Activated T-cell treated with anti-CD3 and anti-CD28 coated beads, Interleukin-2, amount 50 U/mL, for 4 hours (primary cell): ENCODE data around the gene CYP20A1. TPM values are rescaled to one million over a fixed set of nuclear protein-coding genes. Genes with fewer than 3 reads are reported as not detected.
"Not testable (repeated sequence)": the region's sequence is repeated elsewhere in the genome, so short reads cannot be mapped to it uniquely, and the experiment has no call there.

ENCODE experiments used
- ATAC-seq, 2 donors: fragments of 200-7000 bp; cut with Tn5 transposase; one replicate each; pipeline ENCODE4 v1.10.0; 2021
- DNase-seq: peaks from one replicate; pipeline ENCODE4 v3.0.0-alpha.2; 2020
- H3K27me3 Mint-ChIP-seq: one replicate; pipeline ENCODE4 v1.8.0; 2021; ENCODE audit warnings: low read depth, mixed read lengths
- H3K36me3 Mint-ChIP-seq: one replicate; pipeline ENCODE4 v1.8.0; 2022; ENCODE audit warnings: mixed read lengths; ENCODE audit not compliant: insufficient read depth
- H3K4me1 Mint-ChIP-seq: one replicate; pipeline ENCODE4 v1.8.0; 2021; ENCODE audit warnings: low read depth, mixed read lengths
- H3K4me3 Mint-ChIP-seq: one replicate; pipeline ENCODE4 v1.8.0; 2021; ENCODE audit warnings: mild to moderate bottlenecking, moderate library complexity, mixed read lengths
- H3K9me3 Mint-ChIP-seq: one replicate; pipeline ENCODE4 v1.8.0; 2021; ENCODE audit warnings: mixed read lengths
- total RNA-seq, 3 donors: library from RNA; stranded (reverse); gene quantifications; one replicate each; pipeline ENCODE4 v1.2.1, GENCODE V29; 2021

The CYP20A1 gene
- total RNA-seq, 3 donors from 2014 or later, result 27.5 to 30.4 (median 28.8) TPM

- ATAC-seq (peak; percentile 64), DNase-seq (peak; percentile 51)
- Mint-ChIP-seq H3K4me1 (peaks cover 37% of the 10 kb centered on the region), H3K9me3 (no peaks in the 10 kb centered on the region), H3K36me3 (no peaks in the 10 kb centered on the region), H3K4me3 (peak within 1 kb of the TSS; percentile 91), H3K27me3 (no peaks in the 10 kb centered on the region)
Observed at GRCh38 chr2:203327901-203328759, 89.3 kb downstream of the CYP20A1 start, which contains the start of gene ABI2. ABI2 (plus strand) TSS chr2:203328394; CDS start chr2:203328515, 121 bp downstream.

DNA sequence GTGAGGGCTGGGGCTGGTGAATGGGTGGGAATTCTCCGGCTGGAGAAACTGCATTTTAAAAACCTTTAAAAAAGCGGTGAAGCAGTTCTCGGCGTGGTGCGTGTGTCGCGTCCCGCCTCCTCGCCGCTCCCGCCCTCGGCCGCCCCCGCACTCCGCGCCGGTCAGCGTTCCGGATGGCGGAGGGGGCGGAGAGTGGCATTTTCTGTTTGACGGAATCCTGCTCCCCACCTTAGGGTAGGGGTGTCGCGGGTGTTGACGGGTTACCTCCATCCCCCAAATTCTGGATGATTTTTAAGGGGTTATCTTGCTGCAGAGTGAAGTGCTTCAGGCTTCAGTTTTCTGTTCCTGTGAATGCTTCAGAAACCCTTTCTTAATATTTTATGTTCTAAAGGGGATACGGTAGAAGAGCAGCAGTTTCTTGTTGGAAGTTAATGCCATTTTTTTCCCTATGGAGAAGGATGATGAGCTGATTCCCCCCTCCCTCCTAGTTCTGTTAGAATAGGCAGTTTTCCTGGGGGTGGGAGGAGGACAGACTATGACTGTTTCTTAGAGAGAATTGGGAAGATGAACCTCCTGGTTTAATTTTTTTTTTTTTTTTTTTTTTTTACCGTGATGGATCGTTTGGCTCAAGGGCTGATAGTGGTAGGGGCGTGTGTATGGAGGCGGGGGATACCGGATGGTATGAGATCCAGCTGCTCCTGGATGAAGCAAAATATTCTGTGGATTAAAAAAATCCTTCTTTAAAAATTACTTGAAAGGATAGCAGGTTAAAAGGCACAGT, 90.1 kb downstream of the CYP20A1 start:
- no peaks in the 10 kb centered on the region for H3K27me3 Mint-ChIP-seq
- DNase-seq (peak; percentile 16), ATAC-seq (peak; percentile 38 to 46)
- no peaks in the 10 kb centered on the region for H3K9me3 Mint-ChIP-seq
- no peaks in the 10 kb centered on the region for H3K36me3 Mint-ChIP-seq
- H3K4me3 Mint-ChIP-seq, result peak overlapping the region; percentile 86
- H3K4me1 Mint-ChIP-seq, result peaks cover 39% of the 10 kb centered on the region

GRCh38 chr2:203330434-203330833, 91.6 kb downstream of the CYP20A1 start:
- no peaks in the 10 kb centered on the region for H3K9me3 Mint-ChIP-seq
- peaks cover 39% of the 10 kb centered on the region for H3K4me1 Mint-ChIP-seq
- H3K27me3 Mint-ChIP-seq, result no peaks in the 10 kb centered on the region
- no peak overlapping the region for H3K4me3 Mint-ChIP-seq
- peaks cover 3% of the 10 kb centered on the region for H3K36me3 Mint-ChIP-seq
- DNase-seq (no peak), ATAC-seq (no peak)

DNA sequence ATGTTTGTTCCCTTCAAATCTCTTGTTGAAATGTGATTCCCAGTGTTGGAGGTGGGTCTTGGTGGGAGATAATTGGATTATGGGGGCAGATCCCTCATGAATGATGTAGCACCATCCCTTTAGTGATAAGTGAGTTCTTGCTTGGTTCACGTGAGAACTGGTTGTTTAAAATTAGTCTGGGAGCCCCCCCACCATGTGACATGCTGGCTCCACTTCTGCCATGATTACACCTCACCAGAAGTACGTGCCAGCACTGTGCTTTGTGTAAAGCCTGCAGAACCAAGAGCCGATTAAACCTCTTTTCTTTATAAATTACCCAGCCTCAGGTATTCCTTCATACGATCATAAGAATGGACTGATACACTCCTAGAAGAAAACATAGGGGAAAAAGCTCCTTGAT, 99.5 kb downstream of the CYP20A1 start:
- Mint-ChIP-seq H3K36me3 (peaks cover 18% of the 10 kb centered on the region), H3K9me3 (no peaks in the 10 kb centered on the region), H3K4me1 (peaks cover under 1% of the 10 kb centered on the region), H3K27me3 (no peaks in the 10 kb centered on the region), H3K4me3 (no peak overlapping the region)
- ATAC-seq (no peak), DNase-seq (no peak)

DNA sequence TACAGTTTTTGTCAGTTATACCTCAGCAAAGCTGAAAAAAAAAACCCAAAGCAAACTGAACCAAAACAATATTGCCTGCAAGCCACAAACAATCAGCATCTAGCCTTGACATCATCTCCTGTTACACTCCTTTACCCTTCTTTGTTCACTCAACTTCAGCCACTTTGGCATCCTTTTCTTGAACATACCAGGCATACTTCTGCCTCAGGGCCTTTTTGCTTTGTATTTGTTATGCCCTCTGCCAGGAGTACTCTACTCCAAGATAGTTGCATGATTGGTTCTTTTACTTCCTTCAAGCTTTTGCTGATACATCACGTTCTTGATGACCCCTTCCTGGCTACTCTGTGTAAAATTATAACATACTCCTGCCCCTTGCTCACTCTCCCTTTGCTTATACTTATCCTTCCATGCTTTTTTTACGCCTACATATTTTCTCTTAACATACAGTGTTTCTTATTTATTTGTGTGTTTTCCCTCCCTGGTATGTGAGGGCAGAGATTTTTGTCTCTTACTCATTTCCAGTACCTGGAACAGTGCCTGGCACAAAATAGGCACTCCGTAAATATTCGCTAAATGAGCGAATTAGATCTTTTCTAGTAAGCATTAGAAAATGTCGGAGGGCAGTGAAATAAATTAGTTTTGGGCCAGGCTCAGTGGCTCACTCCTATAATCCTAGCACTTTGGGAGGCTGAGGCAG, 102.1 kb downstream of the CYP20A1 start:
- Mint-ChIP-seq H3K4me3 (no peak overlapping the region), H3K27me3 (no peaks in the 10 kb centered on the region), H3K36me3 (peaks cover 14% of the 10 kb centered on the region), H3K9me3 (no peaks in the 10 kb centered on the region), H3K4me1 (no peaks in the 10 kb centered on the region)
- DNase-seq (no peak), ATAC-seq (no peak)

GRCh38 chr2:203341741-203342310, 103.0 kb downstream of the CYP20A1 start:
- Mint-ChIP-seq H3K9me3 (no peaks in the 10 kb centered on the region), H3K4me3 (no peak overlapping the region), H3K4me1 (no peaks in the 10 kb centered on the region), H3K36me3 (peaks cover 8% of the 10 kb centered on the region), H3K27me3 (no peaks in the 10 kb centered on the region)
- ATAC-seq, result no peak
- DNase-seq, result no peak

GRCh38 chr2:203342374-203342773, 103.6 kb downstream of the CYP20A1 start:
- ATAC-seq, H3K9me3 Mint-ChIP-seq, H3K4me3 Mint-ChIP-seq, H3K27me3 Mint-ChIP-seq, H3K36me3 Mint-ChIP-seq, DNase-seq, H3K4me1 Mint-ChIP-seq: not testable (repeated sequence)

DNA sequence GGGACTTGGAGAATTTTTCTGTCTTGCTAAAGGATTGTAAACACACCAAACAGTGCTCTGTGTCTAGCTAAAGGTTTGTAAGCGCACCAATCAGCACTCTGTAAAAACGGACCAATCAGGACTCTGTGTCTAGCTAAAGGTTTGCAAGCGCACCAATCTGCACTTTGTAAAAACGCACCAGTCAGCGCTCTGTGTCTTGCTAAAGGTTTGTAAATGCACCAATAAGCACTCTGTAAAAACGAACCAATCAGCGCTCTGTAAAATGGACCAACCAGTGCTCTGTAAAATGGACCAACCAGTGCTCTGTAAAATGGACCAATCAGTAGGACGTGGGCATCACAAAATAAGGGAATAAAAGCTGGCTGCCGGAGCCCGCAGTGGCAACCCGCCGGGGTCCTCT, 105.8 kb downstream of the CYP20A1 start:
- H3K4me1 Mint-ChIP-seq, result no peaks in the 10 kb centered on the region
- peaks cover 7% of the 10 kb centered on the region for H3K36me3 Mint-ChIP-seq
- no peak for ATAC-seq
- H3K4me3 Mint-ChIP-seq, result no peak overlapping the region
- H3K9me3 Mint-ChIP-seq, result no peaks in the 10 kb centered on the region
- no peaks in the 10 kb centered on the region for H3K27me3 Mint-ChIP-seq
- no peak for DNase-seq

- DNase-seq (no peak), ATAC-seq (no peak)
- Mint-ChIP-seq H3K4me1 (no peaks in the 10 kb centered on the region), H3K36me3 (peaks cover 2% of the 10 kb centered on the region), H3K9me3 (no peaks in the 10 kb centered on the region), H3K4me3 (no peak overlapping the region), H3K27me3 (no peaks in the 10 kb centered on the region)
Observed at GRCh38 chr2:203346612-203347011, 107.8 kb downstream of the CYP20A1 start.

GRCh38 chr2:203347375-203347774, 108.6 kb downstream of the CYP20A1 start:
- ATAC-seq (no peak), DNase-seq (no peak)
- H3K4me1 Mint-ChIP-seq, result no peaks in the 10 kb centered on the region
- no peaks in the 10 kb centered on the region for H3K9me3 Mint-ChIP-seq
- no peak overlapping the region for H3K4me3 Mint-ChIP-seq
- peaks cover 3% of the 10 kb centered on the region for H3K36me3 Mint-ChIP-seq
- H3K27me3 Mint-ChIP-seq, result no peaks in the 10 kb centered on the region

DNA sequence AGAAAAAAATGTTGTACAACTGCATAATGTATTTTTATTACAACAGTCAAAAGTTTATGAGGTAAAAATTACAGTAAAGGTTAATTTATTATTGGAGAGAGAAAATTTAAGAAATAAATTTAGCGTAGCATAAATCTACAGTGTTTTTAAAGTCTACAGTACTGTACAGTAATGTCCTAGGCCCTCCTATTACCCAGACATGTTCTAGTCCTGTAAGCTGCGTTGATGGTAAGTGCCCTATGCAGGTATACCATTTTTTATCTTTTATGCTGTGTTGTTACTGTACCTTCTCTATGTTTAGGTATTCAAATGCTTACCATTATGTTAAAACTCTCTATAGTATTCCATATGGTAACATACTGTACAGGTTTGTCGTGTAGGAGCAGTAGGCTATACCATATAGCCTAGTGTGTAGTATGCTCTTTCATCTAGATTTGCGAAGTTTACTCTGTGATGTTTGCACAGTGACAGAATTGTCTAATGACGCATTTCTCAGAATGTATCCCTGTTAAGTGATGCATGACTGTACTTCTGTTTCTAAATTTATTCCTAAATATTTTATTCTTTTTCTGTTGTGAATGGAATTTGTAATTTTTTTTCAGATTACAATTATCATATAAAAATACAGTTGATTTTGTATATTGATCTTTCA, 113.9 kb downstream of the CYP20A1 start:
- Mint-ChIP-seq H3K4me1 (no peaks in the 10 kb centered on the region), H3K9me3 (no peaks in the 10 kb centered on the region), H3K36me3 (peaks cover 4% of the 10 kb centered on the region), H3K27me3 (no peaks in the 10 kb centered on the region), H3K4me3 (no peak overlapping the region)
- ATAC-seq (no peak), DNase-seq (no peak)

DNA sequence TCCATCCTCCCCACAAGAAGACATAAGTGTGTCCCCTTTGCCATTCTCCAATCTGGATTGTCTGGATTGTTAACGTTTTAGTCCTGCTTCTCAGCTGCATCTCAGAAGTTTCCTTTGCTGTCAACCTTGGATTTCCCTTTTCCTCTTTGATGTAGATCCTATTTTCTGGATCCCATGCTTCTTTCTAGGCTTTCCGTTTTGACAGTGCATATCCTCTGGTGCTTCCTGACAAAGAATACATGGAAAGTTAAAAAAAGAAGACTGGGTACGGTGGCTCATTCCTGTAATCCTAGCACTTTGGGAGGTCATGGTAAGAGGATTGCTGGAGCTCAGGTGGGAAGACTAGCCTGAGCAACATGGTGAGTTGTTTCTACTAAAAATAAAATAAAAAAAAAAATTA, 116.1 kb downstream of the CYP20A1 start:
- no peak for DNase-seq

More for the DNA sequence above, 116.1 kb downstream of the CYP20A1 start:
- Mint-ChIP-seq H3K4me3 (no peak overlapping the region), H3K36me3 (peaks cover 8% of the 10 kb centered on the region), H3K27me3 (no peaks in the 10 kb centered on the region), H3K4me1 (no peaks in the 10 kb centered on the region), H3K9me3 (no peaks in the 10 kb centered on the region)
- ATAC-seq, result no peak
